Suppressor macrophage (primary cell): ENCODE data around the gene RASL10A.

ENCODE experiments used
- DNase-seq, 4 experiments: peaks; one replicate each; pipeline ENCODE4 v3.0.0-alpha.2; 2020 to 2022

Gene RASL10A

GRCh38 chr22:29267858-29268510, 47.5 kb downstream of the RASL10A start, which contains the start of the genes EWSR1 and RHBDD3:
TSS of gene EWSR1 (plus strand) at chr22:29268268. CDS start at chr22:29268337, 69 bp downstream.
TSS of gene RHBDD3 (minus strand) at chr22:29267981. CDS start at chr22:29265626, 2,355 bp downstream.
- DNase-seq, result peak; percentile 98

DNA sequence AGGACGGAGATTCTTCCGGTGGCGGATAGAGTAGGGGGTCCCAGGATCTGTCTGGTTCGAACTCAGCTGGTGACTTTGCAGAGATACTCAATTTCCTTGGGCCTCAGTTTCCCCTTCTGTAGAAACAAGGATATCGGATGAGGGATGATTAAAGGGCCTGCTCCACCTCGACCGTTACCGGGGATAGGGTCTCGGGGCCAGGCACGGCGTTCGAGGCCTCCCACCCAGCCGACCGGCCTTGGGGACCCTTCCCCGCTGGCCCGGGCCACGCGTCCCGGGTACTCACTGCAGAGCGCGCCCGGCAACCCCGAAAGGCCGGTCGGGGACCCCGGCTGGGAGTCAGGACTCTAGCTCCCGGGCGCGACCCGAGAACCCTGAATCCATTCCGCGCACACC, 48.0 kb downstream of the RASL10A start:
- no peak for DNase-seq

DNA sequence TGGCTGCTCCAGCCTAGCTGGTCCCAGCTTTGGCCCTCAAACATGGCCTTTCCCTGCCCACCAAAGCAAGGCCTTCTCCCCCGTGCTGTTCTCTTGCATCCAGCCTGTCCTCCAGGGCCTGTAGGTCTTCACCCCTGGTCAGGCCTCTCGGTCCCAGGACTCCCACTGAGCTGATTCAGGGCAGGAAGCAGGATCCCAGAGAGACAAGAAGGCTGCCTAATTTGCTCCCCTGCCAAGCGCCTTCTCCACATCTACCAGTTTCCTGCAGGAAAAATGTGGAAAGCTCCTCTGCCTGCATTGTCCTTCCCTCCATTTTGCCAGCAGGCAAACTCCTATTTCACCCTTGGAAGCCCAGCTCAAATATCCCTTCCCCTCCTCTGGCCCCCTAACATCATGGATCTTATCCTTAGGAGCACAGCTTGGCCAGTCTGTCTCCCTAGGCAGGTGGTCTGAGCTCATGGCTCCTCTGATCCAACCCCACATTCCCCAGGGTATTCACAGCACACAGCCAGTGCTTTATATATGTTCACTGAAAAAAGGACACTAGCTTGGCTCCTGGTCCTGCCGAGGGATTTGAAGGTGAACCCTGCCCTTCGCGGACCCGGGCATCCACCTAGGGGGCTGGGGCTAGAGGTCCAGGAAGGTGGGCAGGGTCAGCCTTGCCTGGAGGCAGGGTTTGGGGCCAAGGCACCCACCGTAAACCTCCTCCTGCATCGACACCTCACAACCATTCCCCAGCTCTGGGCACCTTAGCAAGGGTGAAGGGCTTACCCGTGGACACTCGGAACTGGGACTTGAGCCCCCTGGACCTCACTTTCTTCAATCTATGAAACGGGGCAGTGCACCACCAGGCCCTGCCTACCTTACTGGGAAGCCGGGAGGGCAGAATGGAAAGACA, 48.7 kb downstream of the RASL10A start:
- DNase-seq, result peak in 2 of 4 experiments; percentile 9 to 20

DNA sequence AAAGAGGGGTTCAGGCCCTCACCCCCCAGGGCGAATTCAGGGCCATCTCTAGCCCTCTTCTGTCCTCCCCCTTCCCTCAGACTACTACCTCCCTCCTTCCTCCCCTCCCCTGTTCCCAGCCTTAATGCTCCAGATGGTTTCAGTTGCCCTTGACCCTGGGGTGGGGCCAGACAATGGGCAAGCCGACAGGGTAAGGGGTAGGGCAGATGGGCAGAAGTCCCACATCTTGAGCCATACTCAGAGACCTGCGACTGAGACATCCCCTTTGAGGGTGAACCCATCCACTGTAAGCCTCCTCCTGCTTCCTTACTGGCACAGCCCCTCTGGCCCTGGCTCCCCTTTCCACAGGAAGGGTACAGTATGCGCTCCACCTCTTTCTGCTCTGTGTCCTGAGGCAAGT, 49.6 kb downstream of the RASL10A start:
- no peak for DNase-seq

GRCh38 chr22:29265305-29265704, 50.2 kb downstream of the RASL10A start:
- no peak for DNase-seq

DNA sequence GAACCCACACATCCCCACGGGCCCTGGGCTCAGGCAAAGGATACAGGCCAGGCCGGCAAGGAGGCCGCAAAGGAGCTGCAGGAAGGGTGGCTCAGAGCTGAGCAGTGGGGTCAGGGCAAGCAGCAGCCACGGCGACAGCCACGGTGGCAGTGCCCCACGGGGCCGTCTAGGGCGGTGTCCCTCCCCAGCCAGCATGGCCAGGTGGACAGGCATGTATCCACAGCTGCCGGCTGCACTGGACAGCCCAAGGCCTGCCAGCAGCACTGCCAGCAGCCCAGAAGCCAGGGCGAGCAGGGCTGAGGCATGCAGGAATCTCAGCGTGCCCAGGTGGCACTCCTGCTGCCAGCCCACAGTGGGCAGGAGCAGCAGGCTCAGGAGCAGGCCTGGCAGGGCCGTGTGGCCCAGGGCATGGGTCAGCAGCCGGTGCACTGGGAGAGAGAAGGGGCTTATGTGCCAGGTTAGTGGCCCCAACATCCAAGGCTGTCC, 51.7 kb downstream of the RASL10A start:
- no peak for DNase-seq
